Keratinocyte (primary cell): ENCODE data around the gene FHIT.

Source experiments
- CTCF ChIP-seq, 3 experiments: IDR thresholded peaks in 1 of 3; conservative IDR thresholded peaks in 1 of 3; optimal IDR thresholded peaks in 1 of 3; 2 replicates in 2 of 3; 3 replicates in 1 of 3; pipeline versions ENCODE3 to v1.5.1; 2011; ENCODE audit warnings: low read length in 3 of 3, mild to moderate bottlenecking in 3 of 3, moderate library complexity in 2 of 3, control low read depth in 1 of 3, inconsistent platforms in 1 of 3; ENCODE audit not compliant: insufficient read depth in 2 of 3; ENCODE audit errors: extremely low read depth in 1 of 3
- EZH2 ChIP-seq: IDR thresholded peaks from one replicate; pipeline ENCODE4 v1.6.1; 2012; ENCODE audit warnings: inconsistent platforms, mild to moderate bottlenecking, low read length, moderate library complexity

GRCh38 chr3:61288446-61288845 lies 37.2 kb upstream of the FHIT start:
- no peak for TF ChIP-seq CTCF (optimal IDR thresholded peaks at IDR 0.05 in 1 of 3, IDR thresholded peaks at IDR 0.05 in 1 of 3, conservative IDR thresholded peaks at IDR 0.05 in 1 of 3; ENCODE audit: extremely low read depth in 1 of 3, insufficient read depth in 2 of 3, low read length in 3 of 3)
- TF ChIP-seq EZH2, result no peak
